Measurements from ENCODE around the gene ZFAND3. TPM values are rescaled to one million over a fixed set of nuclear protein-coding genes. Genes with fewer than 3 reads are reported as not detected.

ZFAND3 gene
- total RNA-seq, 1 donor from 2014 or later, result 32.7 TPM

DNA sequence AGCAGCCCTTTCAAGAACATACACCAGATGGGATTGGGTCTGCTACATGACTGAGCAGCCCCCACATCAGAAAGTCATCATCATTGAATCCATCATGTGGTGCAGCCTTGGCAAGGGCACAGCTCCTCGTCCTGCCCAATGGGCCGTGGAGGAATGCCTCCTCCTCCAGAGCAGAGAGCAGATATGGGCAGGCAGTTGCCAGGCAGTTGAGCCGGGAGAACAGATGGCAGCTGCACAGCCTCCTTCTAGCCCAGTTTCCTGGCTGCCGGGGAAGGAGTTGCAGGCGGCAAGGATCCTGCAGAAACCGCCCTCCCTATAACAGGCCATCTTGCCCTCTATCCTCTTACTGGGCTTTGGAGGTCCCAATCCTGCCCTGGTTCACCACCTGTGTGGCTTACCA is 11.9 kb upstream of the ZFAND3 start:
- TF ChIP-seq, protein P1, sequence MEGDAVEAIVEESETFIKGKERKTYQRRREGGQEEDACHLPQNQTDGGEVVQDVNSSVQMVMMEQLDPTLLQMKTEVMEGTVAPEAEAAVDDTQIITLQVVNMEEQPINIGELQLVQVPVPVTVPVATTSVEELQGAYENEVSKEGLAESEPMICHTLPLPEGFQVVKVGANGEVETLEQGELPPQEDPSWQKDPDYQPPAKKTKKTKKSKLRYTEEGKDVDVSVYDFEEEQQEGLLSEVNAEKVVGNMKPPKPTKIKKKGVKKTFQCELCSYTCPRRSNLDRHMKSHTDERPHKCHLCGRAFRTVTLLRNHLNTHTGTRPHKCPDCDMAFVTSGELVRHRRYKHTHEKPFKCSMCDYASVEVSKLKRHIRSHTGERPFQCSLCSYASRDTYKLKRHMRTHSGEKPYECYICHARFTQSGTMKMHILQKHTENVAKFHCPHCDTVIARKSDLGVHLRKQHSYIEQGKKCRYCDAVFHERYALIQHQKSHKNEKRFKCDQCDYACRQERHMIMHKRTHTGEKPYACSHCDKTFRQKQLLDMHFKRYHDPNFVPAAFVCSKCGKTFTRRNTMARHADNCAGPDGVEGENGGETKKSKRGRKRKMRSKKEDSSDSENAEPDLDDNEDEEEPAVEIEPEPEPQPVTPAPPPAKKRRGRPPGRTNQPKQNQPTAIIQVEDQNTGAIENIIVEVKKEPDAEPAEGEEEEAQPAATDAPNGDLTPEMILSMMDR (IDR thresholded peaks at IDR 0.05), result no peak
- intact Hi-C loops (cut with DNase I), result no loop called here
- Histone ChIP-seq H3K36me3 (no peaks in the 10 kb centered on the region), H3K27ac (no peak overlapping the region), H3K4me3 (no peak overlapping the region), H3K9me3 (no peaks in the 10 kb centered on the region), H3K27me3 (no peaks in the 10 kb centered on the region), H3K4me1 (no peaks in the 10 kb centered on the region)
- DNase-seq (ENCODE audit: low spot score in 2 of 2), result no peak

DNA sequence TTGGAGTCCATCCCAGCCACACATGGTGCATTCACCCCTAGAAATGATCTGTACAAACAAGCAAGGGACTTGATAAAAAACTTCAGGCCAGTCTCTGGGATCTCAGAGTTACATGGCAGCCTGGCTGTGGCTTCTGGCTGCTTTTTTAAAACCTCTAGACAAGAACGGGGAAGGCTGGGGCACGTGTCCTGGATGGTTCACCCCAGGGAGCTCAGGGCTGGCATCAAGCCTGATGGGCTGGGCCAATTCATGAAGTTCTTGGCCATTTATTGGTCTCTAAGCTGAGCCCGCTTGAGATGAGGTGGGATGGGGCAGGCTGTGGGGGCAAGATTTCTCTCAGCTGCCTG is 10.4 kb upstream of the ZFAND3 start:
- Histone ChIP-seq H3K27ac (no peak overlapping the region), H3K9me3 (no peaks in the 10 kb centered on the region), H3K4me1 (no peaks in the 10 kb centered on the region), H3K36me3 (no peaks in the 10 kb centered on the region), H3K27me3 (no peaks in the 10 kb centered on the region), H3K4me3 (no peak overlapping the region)
- DNase-seq (ENCODE audit: low spot score in 2 of 2), result no peak
- TF ChIP-seq, protein P1 (IDR thresholded peaks at IDR 0.05), result no peak
- intact Hi-C loops (cut with DNase I), result no loop called here

- no peak for DNase-seq (ENCODE audit: low spot score in 2 of 2)
- no peak overlapping the region for H3K27ac ChIP-seq
- no peaks in the 10 kb centered on the region for H3K9me3 ChIP-seq
- no peaks in the 10 kb centered on the region for H3K27me3 ChIP-seq
- TF ChIP-seq, protein P1 (IDR thresholded peaks at IDR 0.05), result no peak
- H3K36me3 ChIP-seq, result no peaks in the 10 kb centered on the region
- intact Hi-C loops (cut with DNase I), result no loop called here
- no peak overlapping the region for H3K4me3 ChIP-seq
- no peaks in the 10 kb centered on the region for H3K4me1 ChIP-seq
These were observed 6.7 kb upstream of the ZFAND3 start for GRCh38 chr6:37812841-37813240.

GRCh38 chr6:37814374-37814773 is 5.2 kb upstream of the ZFAND3 start:
- Histone ChIP-seq H3K27me3 (no peaks in the 10 kb centered on the region), H3K4me1 (no peaks in the 10 kb centered on the region), H3K4me3 (no peak overlapping the region), H3K27ac (no peak overlapping the region), H3K9me3 (no peaks in the 10 kb centered on the region), H3K36me3 (no peaks in the 10 kb centered on the region)
- TF ChIP-seq, protein P1 (IDR thresholded peaks at IDR 0.05), result no peak
- intact Hi-C loops (cut with DNase I), result no loop called here
- no peak for DNase-seq (ENCODE audit: low spot score in 2 of 2)

DNA sequence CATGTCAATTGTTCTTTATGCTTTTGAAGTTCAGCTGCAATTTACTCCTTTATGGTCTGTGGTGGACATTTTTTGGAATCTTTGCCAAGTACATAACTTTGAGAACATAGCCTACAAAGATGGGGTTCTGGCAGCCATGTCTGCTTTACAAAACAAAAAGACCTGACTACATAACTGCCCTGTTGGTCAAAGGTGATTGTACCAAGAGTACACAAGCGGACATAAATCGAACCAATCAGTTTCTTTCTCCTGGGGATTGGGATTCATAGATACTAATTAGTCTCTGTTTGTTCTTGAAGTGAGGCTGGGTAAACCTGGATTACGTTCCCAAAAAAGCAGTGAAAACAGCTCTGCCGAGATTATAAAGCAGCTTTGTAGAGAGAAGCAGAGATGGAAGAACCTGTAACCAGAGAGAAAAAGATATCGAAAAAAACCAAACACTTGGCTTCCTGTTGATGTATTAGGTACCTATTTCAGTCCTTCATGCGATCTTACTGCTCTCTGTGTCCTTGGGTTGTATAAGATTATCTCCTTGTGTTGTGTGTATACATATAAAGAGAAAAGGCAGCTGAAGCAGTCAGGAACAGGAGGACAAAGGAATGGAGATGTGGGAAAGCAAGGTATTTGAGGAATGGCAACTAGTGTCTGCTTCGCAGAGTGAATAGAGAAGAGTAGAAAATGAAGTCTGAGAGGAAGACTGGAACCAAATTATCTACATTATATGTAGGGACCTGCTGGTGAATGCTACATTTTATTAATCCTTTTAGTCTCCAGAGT is 2.7 kb upstream of the ZFAND3 start:
- TF ChIP-seq, protein P1 (IDR thresholded peaks at IDR 0.05), result no peak
- no peak for DNase-seq (ENCODE audit: low spot score in 2 of 2)
- Histone ChIP-seq H3K27me3 (no peaks in the 10 kb centered on the region), H3K27ac (no peak overlapping the region), H3K4me3 (no peak overlapping the region), H3K36me3 (no peaks in the 10 kb centered on the region), H3K9me3 (no peaks in the 10 kb centered on the region), H3K4me1 (peaks cover 0 to 10% of the 10 kb centered on the region in 2 donors)
- intact Hi-C loops (cut with DNase I), result loop anchor here (5.0 kb wide), 2 partner anchors 46 to 119 kb away; partner anchors contain the start of gene MDGA1

Data from ascending aorta (tissue), 2 donors.